ENCODE data around the gene ARPP21.

DNA sequence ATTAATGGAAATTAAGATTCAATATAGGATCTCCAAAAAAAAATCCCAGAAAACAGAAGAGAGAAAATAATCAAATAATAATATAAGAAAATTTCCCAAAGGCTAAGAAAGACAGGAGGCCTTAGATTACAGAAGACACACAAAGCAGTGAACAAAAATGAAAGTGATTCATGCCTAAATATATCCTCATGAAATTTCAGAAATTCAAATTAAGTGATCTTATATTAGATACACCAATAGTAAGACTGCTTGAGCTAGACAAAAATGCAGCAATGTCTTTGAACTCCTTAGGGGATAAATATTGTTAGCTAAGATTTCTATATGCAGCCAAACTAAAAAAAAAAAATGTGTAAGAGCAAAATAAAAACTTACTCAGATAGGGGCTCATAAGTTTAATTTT, 44.6 kb upstream of the ARPP21 start:
- TF ChIP-seq POLR2AphosphoS5 (IDR thresholded peaks at IDR 0.05), result no peak
- TF ChIP-seq CTCF (IDR thresholded peaks at IDR 0.05), result no peak
- no peak for TF ChIP-seq POLR2A (IDR thresholded peaks at IDR 0.05; ENCODE audit: low read depth)
- no peak for TF ChIP-seq EP300 (IDR thresholded peaks at IDR 0.05)
